ENCODE measurements around the gene CNNM2. TPM values are rescaled to one million over a fixed set of nuclear protein-coding genes. Genes with fewer than 3 reads are reported as not detected.

The CNNM2 gene
- total and polyA plus RNA-seq, 2 donors (not counting 1 experiment from before 2014, with no cell fraction given) = 6.6 to 21.6 TPM

DNA sequence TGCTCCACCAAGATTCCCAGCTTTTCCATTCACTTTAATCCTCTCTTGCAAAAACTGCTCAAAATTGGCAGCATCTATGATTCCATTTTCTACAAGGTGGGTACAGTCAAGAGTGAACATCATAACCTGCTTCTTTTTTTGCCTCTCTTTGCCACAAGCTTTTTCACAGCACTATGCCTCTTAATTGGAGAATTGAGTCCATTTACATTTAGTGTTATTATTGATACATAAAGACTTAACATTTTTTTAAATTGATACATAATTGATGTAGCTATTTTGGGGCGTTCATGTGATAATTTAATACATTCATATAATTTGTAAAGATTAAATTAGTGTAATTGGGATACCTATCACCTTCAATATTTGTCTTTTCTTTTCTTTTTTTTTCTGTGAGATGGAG is 30.0 kb upstream of the CNNM2 start:
- H3K4me3 ChIP-seq (ENCODE audit: control extremely low read depth in 1 of 5, extremely low read depth in 1 of 5, insufficient read depth in 1 of 5, low read depth in 2 of 5, low read length in 4 of 5) = no peak overlapping the region
- H3K79me2 ChIP-seq (ENCODE audit: control insufficient read depth, insufficient read depth, low read length) = no peaks in the 10 kb centered on the region
- H3K9ac ChIP-seq (ENCODE audit: low read length) = no peak overlapping the region
- no peaks in the 10 kb centered on the region for H4K20me1 ChIP-seq (ENCODE audit: control insufficient read depth, insufficient read depth, low read length, poor library complexity, severe bottlenecking)
- Mint-ChIP-seq H3K27me3 (no peaks in the 10 kb centered on the region), H3K27ac (no peak overlapping the region), H3K4me3 (no peak overlapping the region), H3K4me1 (no peaks in the 10 kb centered on the region), H3K9me3 (ENCODE audit: insufficient read depth) (no peaks in the 10 kb centered on the region)
- H2AFZ ChIP-seq (ENCODE audit: insufficient read depth, low read depth, low read length, poor library complexity, severe bottlenecking) = no peak overlapping the region
- H3K4me2 ChIP-seq (replicated peaks; ENCODE audit: low read depth, low read length, poor library complexity, severe bottlenecking) = no peak overlapping the region
- no peaks in the 10 kb centered on the region for H3K27me3 ChIP-seq (replicated peaks in 1 of 4; ENCODE audit: control extremely low read depth in 1 of 4, control insufficient read depth in 3 of 4, insufficient read depth in 4 of 4, low read length in 3 of 4)
- ChIA-PET POLR2A (no interaction called here), CTCF (interaction anchor here (0.7 kb wide), 1 partner anchor 1726 kb away, joined by 3 read pairs; no protein-coding TSS in a partner anchor)
- intact Hi-C loops (cut with micrococcal nuclease) = no loop called here
- no peak for ATAC-seq (ENCODE audit: low read depth)
- no peaks in the 10 kb centered on the region for H3K36me3 ChIP-seq (replicated peaks in 1 of 2; ENCODE audit: control extremely low read depth in 1 of 2, control insufficient read depth in 1 of 2, extremely low read depth in 1 of 2, insufficient read depth in 2 of 2, low read length in 1 of 2)
- WGBS (ENCODE audit: insufficient coverage) = no CpG with 5 or more reads among the region's 1 CpG
- H3K4me1 ChIP-seq (ENCODE audit: control insufficient read depth in 2 of 2, insufficient read depth in 2 of 2, low read length in 2 of 2) = no peaks in the 10 kb centered on the region
- H3K9me3 ChIP-seq (ENCODE audit: control extremely low read depth in 1 of 3, control insufficient read depth in 2 of 3, insufficient read depth in 1 of 3, low read length in 2 of 3) = peaks cover 0 to 1% (median 0%) of the 10 kb centered on the region in 3 donors
- TF ChIP-seq, protein P1, sequence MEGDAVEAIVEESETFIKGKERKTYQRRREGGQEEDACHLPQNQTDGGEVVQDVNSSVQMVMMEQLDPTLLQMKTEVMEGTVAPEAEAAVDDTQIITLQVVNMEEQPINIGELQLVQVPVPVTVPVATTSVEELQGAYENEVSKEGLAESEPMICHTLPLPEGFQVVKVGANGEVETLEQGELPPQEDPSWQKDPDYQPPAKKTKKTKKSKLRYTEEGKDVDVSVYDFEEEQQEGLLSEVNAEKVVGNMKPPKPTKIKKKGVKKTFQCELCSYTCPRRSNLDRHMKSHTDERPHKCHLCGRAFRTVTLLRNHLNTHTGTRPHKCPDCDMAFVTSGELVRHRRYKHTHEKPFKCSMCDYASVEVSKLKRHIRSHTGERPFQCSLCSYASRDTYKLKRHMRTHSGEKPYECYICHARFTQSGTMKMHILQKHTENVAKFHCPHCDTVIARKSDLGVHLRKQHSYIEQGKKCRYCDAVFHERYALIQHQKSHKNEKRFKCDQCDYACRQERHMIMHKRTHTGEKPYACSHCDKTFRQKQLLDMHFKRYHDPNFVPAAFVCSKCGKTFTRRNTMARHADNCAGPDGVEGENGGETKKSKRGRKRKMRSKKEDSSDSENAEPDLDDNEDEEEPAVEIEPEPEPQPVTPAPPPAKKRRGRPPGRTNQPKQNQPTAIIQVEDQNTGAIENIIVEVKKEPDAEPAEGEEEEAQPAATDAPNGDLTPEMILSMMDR (IDR thresholded peaks at IDR 0.05) = no peak
- no peak for TF ChIP-seq EZH2 (IDR thresholded peaks at IDR 0.05; ENCODE audit: borderline replicate concordance, insufficient read depth, low read depth, low read length, poor library complexity, severe bottlenecking)
- H3K27ac ChIP-seq (ENCODE audit: low read length in 2 of 2) = no peak overlapping the region
- no peak for DNase-seq

DNA sequence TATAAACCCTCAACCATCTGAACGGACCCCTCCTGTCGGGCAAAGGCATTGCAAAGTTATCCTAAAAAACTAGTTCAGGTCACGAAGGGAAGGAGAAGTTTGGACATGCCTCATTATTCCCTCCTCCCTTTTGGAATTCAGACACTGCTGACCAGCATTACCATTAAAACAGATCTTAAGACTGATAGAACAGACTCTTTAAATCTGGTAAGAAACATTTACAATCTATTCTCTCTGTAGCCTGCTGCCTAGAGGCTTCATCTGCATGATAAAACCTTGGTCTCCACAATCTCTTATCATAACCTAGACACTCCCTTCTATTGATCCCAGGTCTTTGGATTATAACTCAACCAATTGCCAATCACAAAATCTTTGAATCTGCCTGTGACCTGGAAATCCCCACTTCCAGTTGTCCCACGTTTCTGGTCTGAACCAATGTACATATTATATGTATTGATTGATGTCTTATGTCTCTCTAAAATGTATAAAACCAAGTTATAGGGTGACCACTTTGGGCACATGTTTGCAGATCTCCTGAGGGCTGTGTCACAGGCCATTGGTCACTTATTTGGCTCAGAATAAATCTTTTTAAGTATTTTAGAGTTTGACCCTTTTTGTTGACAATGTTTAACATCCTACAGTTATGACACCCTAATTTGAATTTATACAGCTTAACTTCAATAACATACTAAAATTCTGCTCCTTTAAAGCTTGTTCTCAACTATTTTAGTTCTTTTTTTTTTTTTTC is 23.5 kb upstream of the CNNM2 start:
- intact Hi-C loops (cut with micrococcal nuclease) = no loop called here
- H3K9me3 ChIP-seq (ENCODE audit: control extremely low read depth in 1 of 3, control insufficient read depth in 2 of 3, insufficient read depth in 1 of 3, low read length in 2 of 3) = no peaks in the 10 kb centered on the region
- H3K4me1 ChIP-seq (ENCODE audit: control insufficient read depth in 2 of 2, insufficient read depth in 2 of 2, low read length in 2 of 2) = no peaks in the 10 kb centered on the region
- no peak overlapping the region for H3K4me3 Mint-ChIP-seq
- ChIA-PET CTCF (interaction anchor here (0.6 to 1.6 kb wide), 3 partner anchors 18 to 340 kb away, joined by 3 to 5 read pairs (median 4); no protein-coding TSS in a partner anchor), POLR2A (no interaction called here)
- no peak overlapping the region for H3K27ac Mint-ChIP-seq
- no peak overlapping the region for H2AFZ ChIP-seq (ENCODE audit: insufficient read depth, low read depth, low read length, poor library complexity, severe bottlenecking)
- H3K9me3 Mint-ChIP-seq (ENCODE audit: insufficient read depth) = no peaks in the 10 kb centered on the region
- H3K36me3 ChIP-seq (replicated peaks in 1 of 2; ENCODE audit: control extremely low read depth in 1 of 2, control insufficient read depth in 1 of 2, extremely low read depth in 1 of 2, insufficient read depth in 2 of 2, low read length in 1 of 2) = no peaks in the 10 kb centered on the region
- no peaks in the 10 kb centered on the region for H3K27me3 ChIP-seq (replicated peaks in 1 of 4; ENCODE audit: control extremely low read depth in 1 of 4, control insufficient read depth in 3 of 4, insufficient read depth in 4 of 4, low read length in 3 of 4)
- no peak overlapping the region for H3K27ac ChIP-seq (ENCODE audit: low read length in 2 of 2)
- H4K20me1 ChIP-seq (ENCODE audit: control insufficient read depth, insufficient read depth, low read length, poor library complexity, severe bottlenecking) = no peaks in the 10 kb centered on the region
- 100% methylated on average over 3 of the region's 4 CpGs for WGBS (ENCODE audit: insufficient coverage)
- no peak overlapping the region for H3K4me3 ChIP-seq (ENCODE audit: control extremely low read depth in 1 of 5, extremely low read depth in 1 of 5, insufficient read depth in 1 of 5, low read depth in 2 of 5, low read length in 4 of 5)
- no peak overlapping the region for H3K4me2 ChIP-seq (replicated peaks; ENCODE audit: low read depth, low read length, poor library complexity, severe bottlenecking)
- H3K9ac ChIP-seq (ENCODE audit: low read length) = no peak overlapping the region
- H3K4me1 Mint-ChIP-seq = no peaks in the 10 kb centered on the region
- no peaks in the 10 kb centered on the region for H3K27me3 Mint-ChIP-seq
- no peak for DNase-seq
- H3K79me2 ChIP-seq (ENCODE audit: control insufficient read depth, insufficient read depth, low read length) = no peaks in the 10 kb centered on the region
- no peak for ATAC-seq (ENCODE audit: low read depth)
- TF ChIP-seq, protein P1 (IDR thresholded peaks at IDR 0.05) = no peak
- TF ChIP-seq EZH2 (IDR thresholded peaks at IDR 0.05; ENCODE audit: borderline replicate concordance, insufficient read depth, low read depth, low read length, poor library complexity, severe bottlenecking) = no peak
